ENCODE results near the gene ADAMTS3.

ADAMTS3 gene

GRCh38 chr4:72348701-72349100 lies 220.3 kb downstream of the ADAMTS3 start:
- DNase-seq: no peak
- no peak for TF ChIP-seq GATA1 (IDR thresholded peaks at IDR 0.05; ENCODE audit: low read depth, low read length)

GRCh38 chr4:72344418-72344817 lies 224.6 kb downstream of the ADAMTS3 start:
- DNase-seq: no peak
- TF ChIP-seq POLR2A (IDR thresholded peaks at IDR 0.05; ENCODE audit: low read length) (no peak), GATA1 (IDR thresholded peaks at IDR 0.05; ENCODE audit: low read depth, low read length) (no peak)

- TF ChIP-seq POLR2A (IDR thresholded peaks at IDR 0.05; ENCODE audit: low read length) (no peak), GATA1 (IDR thresholded peaks at IDR 0.05; ENCODE audit: low read depth, low read length) (no peak)
These were observed 227.6 kb downstream of the ADAMTS3 start for GRCh38 chr4:72341432-72341820.

GRCh38 chr4:72340803-72341431 lies 228.1 kb downstream of the ADAMTS3 start:
- no peak for DNase-seq
- no peak for TF ChIP-seq GATA1 (IDR thresholded peaks at IDR 0.05; ENCODE audit: low read depth, low read length)
- TF ChIP-seq POLR2A (IDR thresholded peaks at IDR 0.05; ENCODE audit: low read length): no peak

More at GRCh38 chr4:72341432-72341820, 227.6 kb downstream of the ADAMTS3 start:
- DNase-seq: no peak

GRCh38 chr4:72338060-72338459 lies 231.0 kb downstream of the ADAMTS3 start:
- no peak for DNase-seq
- no peak for TF ChIP-seq GATA1 (IDR thresholded peaks at IDR 0.05; ENCODE audit: low read depth, low read length)
- no peak for TF ChIP-seq POLR2A (IDR thresholded peaks at IDR 0.05; ENCODE audit: low read length)

- TF ChIP-seq GATA1 (IDR thresholded peaks at IDR 0.05; ENCODE audit: low read depth, low read length) (no peak), POLR2A (IDR thresholded peaks at IDR 0.05; ENCODE audit: low read length) (no peak)
- DNase-seq: no peak
These were observed 238.6 kb downstream of the ADAMTS3 start for GRCh38 chr4:72330381-72330780.

GRCh38 chr4:72326692-72327632 lies 242.1 kb downstream of the ADAMTS3 start:
- peak; percentile 34 to 47 for DNase-seq
- TF ChIP-seq POLR2A (IDR thresholded peaks at IDR 0.05; ENCODE audit: low read length): no peak
- no peak for TF ChIP-seq GATA1 (IDR thresholded peaks at IDR 0.05; ENCODE audit: low read depth, low read length)

- no peak for DNase-seq
- TF ChIP-seq GATA1 (IDR thresholded peaks at IDR 0.05; ENCODE audit: low read depth, low read length): no peak
- TF ChIP-seq POLR2A (IDR thresholded peaks at IDR 0.05; ENCODE audit: low read length): no peak
These were observed 243.8 kb downstream of the ADAMTS3 start for GRCh38 chr4:72325215-72325614.

- DNase-seq: no peak
- TF ChIP-seq POLR2A (IDR thresholded peaks at IDR 0.05; ENCODE audit: low read length): no peak
- TF ChIP-seq GATA1 (IDR thresholded peaks at IDR 0.05; ENCODE audit: low read depth, low read length): no peak
These were observed 245.8 kb downstream of the ADAMTS3 start for GRCh38 chr4:72323227-72323626.

GRCh38 chr4:72320223-72320948 lies 248.6 kb downstream of the ADAMTS3 start:
- peak; percentile 2 to 15 for DNase-seq
- TF ChIP-seq GATA1 (IDR thresholded peaks at IDR 0.05; ENCODE audit: low read depth, low read length) (no peak), POLR2A (IDR thresholded peaks at IDR 0.05; ENCODE audit: low read length) (no peak)

- TF ChIP-seq GATA1 (IDR thresholded peaks at IDR 0.05; ENCODE audit: low read depth, low read length) (no peak), POLR2A (IDR thresholded peaks at IDR 0.05; ENCODE audit: low read length) (no peak)
- DNase-seq: no peak
These were observed 249.4 kb downstream of the ADAMTS3 start for GRCh38 chr4:72319601-72320021.

GRCh38 chr4:72318421-72319170 lies 250.4 kb downstream of the ADAMTS3 start:
- TF ChIP-seq GATA1 (IDR thresholded peaks at IDR 0.05; ENCODE audit: low read depth, low read length): no peak
- TF ChIP-seq POLR2A (IDR thresholded peaks at IDR 0.05; ENCODE audit: low read length): no peak
- DNase-seq: no peak

- DNase-seq: peak in 1 of 2 experiments; percentile 6
- TF ChIP-seq POLR2A (IDR thresholded peaks at IDR 0.05; ENCODE audit: low read length): no peak
- no peak for TF ChIP-seq GATA1 (IDR thresholded peaks at IDR 0.05; ENCODE audit: low read depth, low read length)
These were observed 254.2 kb downstream of the ADAMTS3 start for GRCh38 chr4:72314869-72315268.

All from erythroblast (primary cell).